Loucy (cell line): ENCODE data around the gene NAV2.

Experiments used
- CTCF ChIP-seq: fragments of 200-600 bp; sonication (generic); conservative IDR thresholded peaks from 2 replicates; pipeline ENCODE4 v1.5.1; 2014; ENCODE audit warnings: mild to moderate bottlenecking, antibody characterized with exemption, low read length
- EZH2phosphoT487 ChIP-seq: fragments of 200-600 bp; IDR thresholded peaks from 2 replicates; pipeline ENCODE4 v1.6.1; 2018; ENCODE audit warnings: antibody characterized with exemption, mild to moderate bottlenecking, moderate library complexity, borderline replicate concordance

GRCh38 chr11:19722702-19723101 lies 10.1 kb downstream of the NAV2 start:
- TF ChIP-seq CTCF (no peak), EZH2phosphoT487 (no peak)
